Caco-2 (cell line): ENCODE results near the gene ZNF746. TPM values are rescaled to one million over a fixed set of nuclear protein-coding genes. Genes with fewer than 3 reads are reported as not detected.

Experiments
- BruUV-seq: library from RNA; stranded (reverse); fragments of 400-500 nt; replicated peaks from 2 replicates; lab custom pipeline; 2021; lab: Mats Ljungman, UMichigan
- CTCF ChIA-PET: fragments of 300-600 bp; sonication (Branson Sonifier 250); formaldehyde crosslinking; loops from one replicate; lab custom pipeline; 2022; ENCODE audit warnings: antibody characterized with exemption; lab: Charles Lee
- POLR2A ChIA-PET: fragments of 300-600 bp; sonication (Branson Sonifier 250); formaldehyde crosslinking; loops from one replicate; lab custom pipeline; 2022; ENCODE audit warnings: antibody characterized with exemption; lab: Charles Lee
- DNase-seq, 2 experiments: peaks; one replicate each; pipeline versions ENCODE4 v3.0.0 to v3.0.0-alpha.2; 2020 to 2022
- H3K27me3 ChIP-seq: replicated peaks from 2 replicates; pipeline ENCODE4 v1.6.0; 2011; ENCODE audit warnings: low read length; ENCODE audit not compliant: control insufficient read depth, insufficient read depth
- H3K36me3 ChIP-seq: 2 replicates; pipeline ENCODE4 v1.5.1; 2011; ENCODE audit warnings: low read length; ENCODE audit not compliant: control insufficient read depth, insufficient read depth
- H3K4me1 ChIP-seq: fragments of 250-450 bp; sonication (Bioruptor Pico); 2 replicates; pipeline ENCODE4 v1.5.1; 2020; ENCODE audit warnings: mild to moderate bottlenecking
- H3K4me3 ChIP-seq: 2 replicates; pipeline ENCODE4 v1.5.1; 2011; ENCODE audit warnings: low read depth, mild to moderate bottlenecking, control low read depth, low read length
- H3K9me3 ChIP-seq: fragments of 250-450 bp; sonication (Bioruptor Pico); 2 replicates; pipeline ENCODE4 v1.5.1; 2020; ENCODE audit warnings: mild to moderate bottlenecking, moderate library complexity
- H3K27ac Mint-ChIP-seq: one replicate; pipeline ENCODE4 v1.8.0; 2022; ENCODE audit warnings: mixed read lengths; ENCODE audit not compliant: unreplicated experiment
- H3K27me3 Mint-ChIP-seq: one replicate; pipeline ENCODE4 v1.8.0; 2022; ENCODE audit warnings: mixed read lengths; ENCODE audit not compliant: insufficient read depth, unreplicated experiment
- H3K36me3 Mint-ChIP-seq: one replicate; pipeline ENCODE4 v1.8.0; 2022; ENCODE audit warnings: mild to moderate bottlenecking, mixed read lengths; ENCODE audit not compliant: insufficient read depth, unreplicated experiment
- H3K4me1 Mint-ChIP-seq: one replicate; pipeline ENCODE4 v1.8.0; 2022; ENCODE audit warnings: low read depth, mixed read lengths; ENCODE audit not compliant: unreplicated experiment
- H3K4me3 Mint-ChIP-seq: one replicate; pipeline ENCODE4 v1.8.0; 2022; ENCODE audit warnings: mild to moderate bottlenecking, moderate library complexity, mixed read lengths; ENCODE audit not compliant: unreplicated experiment
- H3K9me3 Mint-ChIP-seq: one replicate; pipeline ENCODE4 v1.8.0; 2022; ENCODE audit warnings: mixed read lengths; ENCODE audit not compliant: unreplicated experiment
- intact Hi-C: fragments of 100-400 bp; cut with micrococcal nuclease; formaldehyde crosslinking; loops from one replicate; pipeline ENCODE4 v1.10.0; 2022; ENCODE audit not compliant: unreplicated experiment
- total RNA-seq: library from RNA; stranded (reverse); gene quantifications from 2 replicates; pipeline ENCODE4 v1.2.3, GENCODE V29; 2022
- TF ChIP-seq, protein P1 (sequence below), 2 experiments: fragments of 200-600 bp in 1 of 2; IDR thresholded peaks; 1 replicate in 1 of 2; 2 replicates in 1 of 2; pipeline versions ENCODE4 v1.5.1 to v1.8.0; 2011 to 2022; ENCODE audit warnings: antibody characterized with exemption in 1 of 2, control low read depth in 1 of 2, inconsistent platforms in 1 of 2, low read depth in 1 of 2, low read length in 1 of 2, mild to moderate bottlenecking in 1 of 2, moderate library complexity in 1 of 2; ENCODE audit not compliant: insufficient read depth in 1 of 2, severe bottlenecking in 1 of 2, unreplicated experiment in 1 of 2

The ZNF746 gene
- total RNA-seq, 1 experiment from 2014 or later: 19.3 TPM

- Mint-ChIP-seq H3K36me3 (peaks cover 33% of the 10 kb centered on the region), H3K4me1 (no peaks in the 10 kb centered on the region), H3K9me3 (no peaks in the 10 kb centered on the region), H3K4me3 (no peak overlapping the region), H3K27me3 (no peaks in the 10 kb centered on the region), H3K27ac (no peak overlapping the region)
- BruUV-seq: no TSS peak
- CTCF ChIA-PET: interaction anchor here (0.6 to 1.3 kb wide), 2 partner anchors 8 to 122 kb away, joined by 3 read pairs; no protein-coding TSS in a partner anchor
- POLR2A ChIA-PET: no interaction called here
- Histone ChIP-seq H3K4me3 (no peak overlapping the region), H3K36me3 (no peaks in the 10 kb centered on the region), H3K27me3 (no peaks in the 10 kb centered on the region), H3K4me1 (no peaks in the 10 kb centered on the region), H3K9me3 (no peaks in the 10 kb centered on the region)
- TF ChIP-seq, protein P1, sequence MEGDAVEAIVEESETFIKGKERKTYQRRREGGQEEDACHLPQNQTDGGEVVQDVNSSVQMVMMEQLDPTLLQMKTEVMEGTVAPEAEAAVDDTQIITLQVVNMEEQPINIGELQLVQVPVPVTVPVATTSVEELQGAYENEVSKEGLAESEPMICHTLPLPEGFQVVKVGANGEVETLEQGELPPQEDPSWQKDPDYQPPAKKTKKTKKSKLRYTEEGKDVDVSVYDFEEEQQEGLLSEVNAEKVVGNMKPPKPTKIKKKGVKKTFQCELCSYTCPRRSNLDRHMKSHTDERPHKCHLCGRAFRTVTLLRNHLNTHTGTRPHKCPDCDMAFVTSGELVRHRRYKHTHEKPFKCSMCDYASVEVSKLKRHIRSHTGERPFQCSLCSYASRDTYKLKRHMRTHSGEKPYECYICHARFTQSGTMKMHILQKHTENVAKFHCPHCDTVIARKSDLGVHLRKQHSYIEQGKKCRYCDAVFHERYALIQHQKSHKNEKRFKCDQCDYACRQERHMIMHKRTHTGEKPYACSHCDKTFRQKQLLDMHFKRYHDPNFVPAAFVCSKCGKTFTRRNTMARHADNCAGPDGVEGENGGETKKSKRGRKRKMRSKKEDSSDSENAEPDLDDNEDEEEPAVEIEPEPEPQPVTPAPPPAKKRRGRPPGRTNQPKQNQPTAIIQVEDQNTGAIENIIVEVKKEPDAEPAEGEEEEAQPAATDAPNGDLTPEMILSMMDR (IDR thresholded peaks at IDR 0.05; ENCODE audit: insufficient read depth in 1 of 2, low read depth in 1 of 2, low read length in 1 of 2, severe bottlenecking in 1 of 2, unreplicated experiment in 1 of 2): no peak
- intact Hi-C loops: no loop called here
- DNase-seq: no peak
Measured at GRCh38 chr7:149432121-149432691, 65.4 kb downstream of the ZNF746 start.

GRCh38 chr7:149431486-149432120 lies 66.0 kb downstream of the ZNF746 start:
- Mint-ChIP-seq H3K36me3 (peaks cover 32% of the 10 kb centered on the region), H3K4me3 (no peak overlapping the region), H3K4me1 (no peaks in the 10 kb centered on the region), H3K27me3 (no peaks in the 10 kb centered on the region), H3K27ac (no peak overlapping the region), H3K9me3 (no peaks in the 10 kb centered on the region)
- Histone ChIP-seq H3K27me3 (no peaks in the 10 kb centered on the region), H3K4me1 (no peaks in the 10 kb centered on the region), H3K4me3 (no peak overlapping the region), H3K36me3 (no peaks in the 10 kb centered on the region), H3K9me3 (no peaks in the 10 kb centered on the region)
- no peak for DNase-seq
- TF ChIP-seq, protein P1 (IDR thresholded peaks at IDR 0.05; ENCODE audit: insufficient read depth in 1 of 2, low read depth in 1 of 2, low read length in 1 of 2, severe bottlenecking in 1 of 2, unreplicated experiment in 1 of 2): no peak
- ChIA-PET POLR2A (no interaction called here), CTCF (interaction anchor here (0.6 to 1.3 kb wide), 2 partner anchors 9 to 122 kb away, joined by 3 read pairs; no protein-coding TSS in a partner anchor)
- no TSS peak for BruUV-seq
- intact Hi-C loops: no loop called here

DNA sequence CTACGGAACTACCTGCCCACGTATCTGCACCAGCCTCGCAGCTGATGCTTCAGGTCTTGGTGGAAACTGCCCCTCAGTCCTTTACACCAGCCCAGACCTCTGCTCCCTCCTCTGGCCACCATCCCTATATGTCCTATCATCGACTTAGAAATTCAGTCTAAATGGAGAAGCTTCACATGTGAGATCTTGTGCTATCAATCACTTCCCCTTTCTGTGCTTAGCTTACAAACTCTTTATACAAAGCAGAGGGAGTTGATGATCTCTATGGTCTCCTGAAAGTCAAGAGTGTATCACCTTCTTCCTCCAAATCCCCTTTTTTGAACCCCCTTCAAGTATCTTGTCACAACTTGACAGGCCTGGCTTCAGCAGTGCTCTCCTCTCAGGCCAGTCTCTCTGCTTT lies 67.4 kb downstream of the ZNF746 start:
- no peaks in the 10 kb centered on the region for H3K27me3 ChIP-seq
- DNase-seq: no peak
- H3K27me3 Mint-ChIP-seq: no peaks in the 10 kb centered on the region
- BruUV-seq: no TSS peak
- TF ChIP-seq, protein P1 (IDR thresholded peaks at IDR 0.05; ENCODE audit: insufficient read depth in 1 of 2, low read depth in 1 of 2, low read length in 1 of 2, severe bottlenecking in 1 of 2, unreplicated experiment in 1 of 2): no peak
- H3K9me3 ChIP-seq: no peaks in the 10 kb centered on the region
- peaks cover 29% of the 10 kb centered on the region for H3K36me3 Mint-ChIP-seq
- no peak overlapping the region for H3K4me3 ChIP-seq
- no peak overlapping the region for H3K4me3 Mint-ChIP-seq
- H3K4me1 Mint-ChIP-seq: no peaks in the 10 kb centered on the region
- H3K9me3 Mint-ChIP-seq: no peaks in the 10 kb centered on the region
- H3K27ac Mint-ChIP-seq: no peak overlapping the region
- CTCF ChIA-PET: no interaction called here
- no peaks in the 10 kb centered on the region for H3K36me3 ChIP-seq
- intact Hi-C loops: no loop called here
- H3K4me1 ChIP-seq: no peaks in the 10 kb centered on the region
- POLR2A ChIA-PET: no interaction called here
